Measurements from ENCODE around the gene JAKMIP3.

Gene JAKMIP3

DNA sequence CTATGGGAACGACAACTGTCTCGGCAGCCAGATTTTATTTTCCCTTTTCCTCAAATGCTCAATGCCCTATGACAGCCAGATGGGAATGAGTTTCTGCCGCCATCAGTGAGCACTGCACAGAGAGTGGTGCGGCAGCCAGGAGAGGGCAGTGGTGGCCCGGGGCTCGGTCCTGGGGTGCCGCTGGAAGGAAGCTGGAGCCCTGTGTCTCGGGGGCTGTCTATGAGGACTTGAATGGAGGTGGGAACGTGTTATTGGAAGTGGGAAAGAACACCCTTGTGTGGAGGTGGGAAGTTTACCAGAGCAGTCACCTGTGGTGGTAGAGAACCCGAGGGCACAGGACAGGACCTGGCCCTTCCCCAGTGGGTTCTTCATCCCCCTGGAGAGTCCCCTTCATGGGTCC lies 35.8 kb downstream of the JAKMIP3 start:
- no CpG with 5 or more reads among the region's 10 CpGs for WGBS (ENCODE audit: extremely low coverage, insufficient coverage, low lambda C conversion rate)
- H2BK5ac ChIP-seq (ENCODE audit: low read length) = no peak overlapping the region
- no peak overlapping the region for H3K27ac ChIP-seq (ENCODE audit: low read depth, low read length)
- no peak overlapping the region for H3K9ac ChIP-seq (ENCODE audit: low read length)
- no peak overlapping the region for H2BK120ac ChIP-seq (ENCODE audit: low read depth, low read length)
- H3K79me2 ChIP-seq (ENCODE audit: control insufficient read depth, insufficient read depth, low read length) = no peaks in the 10 kb centered on the region
- no peak overlapping the region for H3K4me3 ChIP-seq (ENCODE audit: low read length)
- H3K23ac ChIP-seq (ENCODE audit: low read length) = no peak overlapping the region
- H3K36me3 ChIP-seq (ENCODE audit: control insufficient read depth, insufficient read depth, low read length) = no peaks in the 10 kb centered on the region
- no peak overlapping the region for H3K4me2 ChIP-seq (ENCODE audit: low read length)
- no peak overlapping the region for H2BK15ac ChIP-seq (replicated peaks; ENCODE audit: low read depth)
- H4K8ac ChIP-seq (ENCODE audit: low read depth, low read length) = no peak overlapping the region
- no peaks in the 10 kb centered on the region for H3K4me1 ChIP-seq (ENCODE audit: control insufficient read depth, low read depth, low read length)
- no peaks in the 10 kb centered on the region for H3K79me1 ChIP-seq (ENCODE audit: low read length)
- no peak overlapping the region for H3K4ac ChIP-seq (ENCODE audit: low read depth, low read length)
- no peak overlapping the region for H3K18ac ChIP-seq (ENCODE audit: low read length)
- no peak overlapping the region for H3K56ac ChIP-seq (ENCODE audit: low read length)
- DNase-seq = no peak
- no peak overlapping the region for H4K5ac ChIP-seq (ENCODE audit: low read length)
- no peak overlapping the region for H2AK5ac ChIP-seq (ENCODE audit: low read length)
- no peaks in the 10 kb centered on the region for H3K27me3 ChIP-seq (ENCODE audit: insufficient read depth, low read length, poor library complexity)

DNA sequence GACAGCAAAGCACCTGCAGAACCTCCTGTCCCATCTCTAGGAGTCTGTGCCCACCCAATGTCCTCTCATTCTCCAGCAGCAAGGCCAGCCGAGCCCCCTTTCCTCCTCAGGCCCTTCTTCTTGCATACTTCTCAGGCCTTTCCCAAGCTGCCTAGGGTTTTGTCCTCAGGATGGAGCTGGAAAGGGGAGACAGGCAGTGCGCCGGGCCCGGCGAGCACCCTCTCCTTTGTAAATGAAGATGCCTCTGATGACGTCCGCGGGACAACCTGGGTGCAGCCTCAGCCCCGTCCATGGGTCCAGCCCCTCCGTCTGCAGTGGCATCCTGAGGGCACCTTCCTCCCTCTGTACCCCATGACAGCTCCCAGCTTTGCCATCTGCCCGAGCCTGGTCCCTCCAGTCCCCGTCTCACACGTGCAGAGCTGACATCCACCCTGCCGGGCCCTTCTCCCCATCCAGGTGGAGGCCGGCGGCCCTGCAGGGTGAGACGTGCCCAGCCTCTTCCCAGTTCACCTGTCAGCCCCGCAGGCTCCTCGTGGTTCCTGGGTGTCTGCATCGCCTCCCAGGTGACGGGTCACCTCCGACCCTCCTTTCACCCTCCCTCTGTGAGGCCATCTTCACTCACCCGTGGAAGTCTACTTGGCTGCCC lies 36.4 kb downstream of the JAKMIP3 start:
- no peaks in the 10 kb centered on the region for H3K36me3 ChIP-seq (ENCODE audit: control insufficient read depth, insufficient read depth, low read length)
- H3K27ac ChIP-seq (ENCODE audit: low read depth, low read length) = no peak overlapping the region
- no peak overlapping the region for H3K56ac ChIP-seq (ENCODE audit: low read length)
- no peak overlapping the region for H2AK5ac ChIP-seq (ENCODE audit: low read length)
- H2BK5ac ChIP-seq (ENCODE audit: low read length) = no peak overlapping the region
- no peaks in the 10 kb centered on the region for H3K79me2 ChIP-seq (ENCODE audit: control insufficient read depth, insufficient read depth, low read length)
- no peak overlapping the region for H4K8ac ChIP-seq (ENCODE audit: low read depth, low read length)
- no peaks in the 10 kb centered on the region for H3K4me1 ChIP-seq (ENCODE audit: control insufficient read depth, low read depth, low read length)
- no peak overlapping the region for H3K18ac ChIP-seq (ENCODE audit: low read length)
- no peaks in the 10 kb centered on the region for H3K79me1 ChIP-seq (ENCODE audit: low read length)
- no peak overlapping the region for H3K4me3 ChIP-seq (ENCODE audit: low read length)
- no peaks in the 10 kb centered on the region for H3K27me3 ChIP-seq (ENCODE audit: insufficient read depth, low read length, poor library complexity)
- no peak overlapping the region for H4K5ac ChIP-seq (ENCODE audit: low read length)
- H3K4me2 ChIP-seq (ENCODE audit: low read length) = no peak overlapping the region
- WGBS (ENCODE audit: extremely low coverage, insufficient coverage, low lambda C conversion rate) = no CpG with 5 or more reads among the region's 23 CpGs
- no peak overlapping the region for H3K9ac ChIP-seq (ENCODE audit: low read length)
- DNase-seq = no peak
- no peak overlapping the region for H2BK15ac ChIP-seq (replicated peaks; ENCODE audit: low read depth)
- H3K23ac ChIP-seq (ENCODE audit: low read length) = no peak overlapping the region
- H3K4ac ChIP-seq (ENCODE audit: low read depth, low read length) = no peak overlapping the region
- H2BK120ac ChIP-seq (ENCODE audit: low read depth, low read length) = no peak overlapping the region

DNA sequence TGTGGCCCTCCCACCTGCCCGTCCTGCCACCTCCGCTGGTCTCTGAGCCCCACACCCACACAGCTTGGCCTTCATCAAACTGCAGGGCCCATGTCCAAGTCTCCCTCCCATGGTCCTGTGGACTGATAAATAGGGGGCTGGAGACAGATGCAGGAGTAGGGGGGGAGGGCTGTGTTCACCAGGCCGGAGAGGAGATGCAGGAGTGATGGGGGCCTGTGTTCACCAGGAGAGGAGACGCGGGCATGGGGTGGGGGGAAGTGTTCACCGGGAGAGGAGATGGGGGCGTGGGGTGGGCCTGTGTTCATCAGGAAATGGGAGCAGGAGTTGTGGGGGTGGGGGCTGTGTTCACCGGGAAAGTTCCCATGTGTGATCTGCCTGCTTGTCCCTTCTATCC lies 37.0 kb downstream of the JAKMIP3 start:
- H2AK5ac ChIP-seq (ENCODE audit: low read length) = no peak overlapping the region
- H2BK120ac ChIP-seq (ENCODE audit: low read depth, low read length) = no peak overlapping the region

DNA sequence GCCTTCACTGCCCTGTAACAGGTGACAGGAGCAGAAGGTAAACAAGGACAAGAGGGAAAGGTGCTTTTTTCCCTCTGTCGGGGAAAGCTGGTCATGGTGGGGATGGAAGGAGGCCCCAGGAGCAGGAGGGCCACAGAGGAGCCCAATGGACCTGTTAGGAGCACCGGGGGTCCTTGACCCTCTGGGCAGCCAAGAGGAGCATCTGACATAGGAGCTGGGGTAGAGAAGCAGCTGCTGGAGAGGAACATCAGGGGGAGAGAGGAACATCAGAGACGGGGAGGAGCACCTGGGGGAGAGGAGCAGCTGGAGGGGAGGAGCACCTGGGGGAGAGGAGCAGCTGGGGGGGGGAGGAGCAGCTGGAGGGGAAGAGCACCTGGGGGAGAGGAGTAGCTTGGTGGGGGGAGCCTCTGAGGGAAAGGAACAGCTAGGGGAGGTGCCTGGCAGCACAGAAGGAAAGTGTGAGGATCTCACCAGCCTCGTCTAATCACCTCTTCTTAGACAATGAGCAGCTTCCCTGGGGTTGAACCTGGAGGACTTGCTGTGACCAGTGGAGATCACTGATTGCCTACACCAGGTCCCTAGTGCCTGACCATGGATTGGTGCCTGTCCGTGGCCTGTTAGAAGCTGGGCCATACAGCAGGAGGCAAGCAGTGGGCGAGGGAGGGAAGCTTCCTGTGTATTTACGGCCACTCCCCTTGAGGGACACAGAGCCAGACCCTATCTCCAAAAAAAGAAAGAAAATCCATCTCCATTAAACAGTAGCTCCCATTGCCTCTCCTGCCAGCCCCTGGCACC lies 37.6 kb downstream of the JAKMIP3 start:
- WGBS (ENCODE audit: extremely low coverage, insufficient coverage, low lambda C conversion rate) = no CpG with 5 or more reads among the region's 7 CpGs
- DNase-seq = peak; percentile 3
- no peak overlapping the region for H3K23ac ChIP-seq (ENCODE audit: low read length)
- H3K9ac ChIP-seq (ENCODE audit: low read length) = no peak overlapping the region
- no peak overlapping the region for H2BK120ac ChIP-seq (ENCODE audit: low read depth, low read length)
- H3K4me3 ChIP-seq (ENCODE audit: low read length) = no peak overlapping the region
- H3K79me2 ChIP-seq (ENCODE audit: control insufficient read depth, insufficient read depth, low read length) = no peaks in the 10 kb centered on the region
- H2AK5ac ChIP-seq (ENCODE audit: low read length) = no peak overlapping the region
- no peak overlapping the region for H3K4ac ChIP-seq (ENCODE audit: low read depth, low read length)
- no peaks in the 10 kb centered on the region for H3K79me1 ChIP-seq (ENCODE audit: low read length)
- no peak overlapping the region for H4K8ac ChIP-seq (ENCODE audit: low read depth, low read length)
- no peak overlapping the region for H4K5ac ChIP-seq (ENCODE audit: low read length)
- H3K4me1 ChIP-seq (ENCODE audit: control insufficient read depth, low read depth, low read length) = no peaks in the 10 kb centered on the region
- H3K27ac ChIP-seq (ENCODE audit: low read depth, low read length) = no peak overlapping the region
- no peak overlapping the region for H3K18ac ChIP-seq (ENCODE audit: low read length)
- no peaks in the 10 kb centered on the region for H3K36me3 ChIP-seq (ENCODE audit: control insufficient read depth, insufficient read depth, low read length)
- H2BK5ac ChIP-seq (ENCODE audit: low read length) = no peak overlapping the region
- no peaks in the 10 kb centered on the region for H3K27me3 ChIP-seq (ENCODE audit: insufficient read depth, low read length, poor library complexity)
- H3K4me2 ChIP-seq (ENCODE audit: low read length) = no peak overlapping the region
- H2BK15ac ChIP-seq (replicated peaks; ENCODE audit: low read depth) = no peak overlapping the region
- no peak overlapping the region for H3K56ac ChIP-seq (ENCODE audit: low read length)

More for the DNA sequence above, 37.0 kb downstream of the JAKMIP3 start:
- H3K27ac ChIP-seq (ENCODE audit: low read depth, low read length) = no peak overlapping the region
- no peaks in the 10 kb centered on the region for H3K4me1 ChIP-seq (ENCODE audit: control insufficient read depth, low read depth, low read length)
- no peak overlapping the region for H3K9ac ChIP-seq (ENCODE audit: low read length)
- no CpG with 5 or more reads among the region's 8 CpGs for WGBS (ENCODE audit: extremely low coverage, insufficient coverage, low lambda C conversion rate)
- no peak overlapping the region for H4K8ac ChIP-seq (ENCODE audit: low read depth, low read length)
- H4K5ac ChIP-seq (ENCODE audit: low read length) = no peak overlapping the region
- H3K4me3 ChIP-seq (ENCODE audit: low read length) = no peak overlapping the region
- no peaks in the 10 kb centered on the region for H3K79me1 ChIP-seq (ENCODE audit: low read length)
- H2BK15ac ChIP-seq (replicated peaks; ENCODE audit: low read depth) = no peak overlapping the region
- H3K4ac ChIP-seq (ENCODE audit: low read depth, low read length) = no peak overlapping the region
- H3K27me3 ChIP-seq (ENCODE audit: insufficient read depth, low read length, poor library complexity) = no peaks in the 10 kb centered on the region
- no peak for DNase-seq
- H3K4me2 ChIP-seq (ENCODE audit: low read length) = no peak overlapping the region
- H3K79me2 ChIP-seq (ENCODE audit: control insufficient read depth, insufficient read depth, low read length) = no peaks in the 10 kb centered on the region
- H3K18ac ChIP-seq (ENCODE audit: low read length) = no peak overlapping the region
- no peaks in the 10 kb centered on the region for H3K36me3 ChIP-seq (ENCODE audit: control insufficient read depth, insufficient read depth, low read length)
- H3K56ac ChIP-seq (ENCODE audit: low read length) = no peak overlapping the region
- no peak overlapping the region for H3K23ac ChIP-seq (ENCODE audit: low read length)
- H2BK5ac ChIP-seq (ENCODE audit: low read length) = no peak overlapping the region

DNA sequence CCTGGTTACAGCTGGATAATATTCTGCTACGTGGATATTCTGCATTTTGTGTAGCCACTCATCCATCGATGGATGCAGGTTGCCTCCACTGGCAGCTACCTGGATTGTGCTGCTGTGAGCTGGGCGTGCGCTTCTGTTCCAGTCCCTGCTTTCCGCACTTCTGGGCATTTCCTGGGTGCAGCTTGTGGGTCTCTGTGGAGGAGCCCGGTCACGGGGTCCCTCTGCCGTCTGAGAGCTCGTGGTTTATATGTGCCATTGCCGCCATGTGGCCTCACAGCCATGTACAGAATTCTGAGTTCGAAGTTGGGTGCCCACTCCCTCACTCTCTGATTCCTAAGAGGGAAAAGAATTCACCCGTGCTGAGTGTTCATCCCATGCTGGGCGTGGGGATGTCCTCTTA lies 38.3 kb downstream of the JAKMIP3 start:
- Histone ChIP-seq H3K27me3 (ENCODE audit: insufficient read depth, low read length, poor library complexity) (no peaks in the 10 kb centered on the region), H3K4ac (ENCODE audit: low read depth, low read length) (no peak overlapping the region), H4K8ac (ENCODE audit: low read depth, low read length) (no peak overlapping the region), H3K23ac (ENCODE audit: low read length) (no peak overlapping the region), H3K18ac (ENCODE audit: low read length) (no peak overlapping the region), H3K4me1 (ENCODE audit: control insufficient read depth, low read depth, low read length) (no peaks in the 10 kb centered on the region), H3K9ac (ENCODE audit: low read length) (no peak overlapping the region), H2BK120ac (ENCODE audit: low read depth, low read length) (no peak overlapping the region), H3K79me2 (ENCODE audit: control insufficient read depth, insufficient read depth, low read length) (no peaks in the 10 kb centered on the region), H2AK5ac (ENCODE audit: low read length) (no peak overlapping the region), H4K5ac (ENCODE audit: low read length) (no peak overlapping the region), H3K4me3 (ENCODE audit: low read length) (no peak overlapping the region), H2BK5ac (ENCODE audit: low read length) (no peak overlapping the region), H3K36me3 (ENCODE audit: control insufficient read depth, insufficient read depth, low read length) (no peaks in the 10 kb centered on the region), H3K56ac (ENCODE audit: low read length) (no peak overlapping the region), H3K27ac (ENCODE audit: low read depth, low read length) (no peak overlapping the region), H3K4me2 (ENCODE audit: low read length) (no peak overlapping the region), H3K79me1 (ENCODE audit: low read length) (no peaks in the 10 kb centered on the region), H2BK15ac (replicated peaks; ENCODE audit: low read depth) (no peak overlapping the region)
- DNase-seq = no peak
- WGBS (ENCODE audit: extremely low coverage, insufficient coverage, low lambda C conversion rate) = no CpG with 5 or more reads among the region's 13 CpGs

Measured in mesendoderm (in vitro differentiated cells).